ENCODE measurements around the gene LRRC4B. TPM values are rescaled to one million over a fixed set of nuclear protein-coding genes. Genes with fewer than 3 reads are reported as not detected.

Gene LRRC4B
- total and polyA plus RNA-seq, 2 of the 4 experiments (the other 2 are of a cell fraction), result 0.03 TPM; not detected in 1

DNA sequence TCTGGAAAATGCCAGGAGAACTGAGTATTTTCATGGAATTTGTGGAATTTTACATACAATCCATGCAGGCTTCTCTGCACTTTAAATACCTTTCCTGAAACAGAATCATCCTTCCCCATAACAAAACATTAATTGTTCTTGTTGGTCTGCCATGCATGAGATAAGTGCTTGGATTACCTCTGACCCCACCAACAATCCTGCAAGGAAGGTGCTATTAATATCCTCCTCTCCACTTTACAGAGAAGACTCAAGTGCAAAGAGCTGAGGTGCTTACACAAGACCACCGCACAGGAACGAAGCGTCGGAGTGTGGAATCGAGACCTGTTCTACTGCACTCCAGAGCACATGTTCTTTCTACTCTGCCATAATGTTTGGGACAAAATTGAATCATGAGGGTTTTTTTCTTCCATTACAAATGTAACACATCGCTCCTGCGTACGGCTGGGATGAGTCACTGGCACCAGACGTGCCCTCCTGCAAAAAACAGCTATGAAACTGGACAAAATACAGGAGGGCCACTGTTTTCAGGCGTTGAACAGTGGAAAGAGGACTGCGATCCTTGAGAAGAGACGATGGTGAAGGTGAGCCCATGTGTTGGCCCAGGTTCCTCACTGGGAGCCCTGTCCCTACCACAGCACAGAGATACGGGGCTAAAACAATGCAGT lies 12.9 kb upstream of the LRRC4B start:
- no peaks in the 10 kb centered on the region for H4K20me1 ChIP-seq (ENCODE audit: insufficient read depth, low read length)
- H3K9me3 ChIP-seq (ENCODE audit: control insufficient read depth, insufficient read depth, low read length), result no peaks in the 10 kb centered on the region
- H3K27ac ChIP-seq (ENCODE audit: insufficient read depth, low read length), result no peak overlapping the region
- ChIA-PET CTCF (no interaction called here), POLR2A (ENCODE audit: unreplicated experiment) (no interaction called here)
- no peak overlapping the region for H4K8ac ChIP-seq (ENCODE audit: low read depth in 2 of 2, low read length in 2 of 2)
- H3K9me1 ChIP-seq (ENCODE audit: insufficient read depth, low read length), result no peaks in the 10 kb centered on the region
- DNase-seq (no peak), ATAC-seq (ENCODE audit: low read depth) (no peak)
- no peak overlapping the region for H2AFZ ChIP-seq (replicated peaks; ENCODE audit: low read length, poor library complexity)
- H2BK15ac ChIP-seq (ENCODE audit: low read depth, low read length), result no peak overlapping the region
- intact Hi-C loops (cut with micrococcal nuclease), result no loop called here
- H2BK20ac ChIP-seq (ENCODE audit: low read depth, low read length), result no peak overlapping the region
- no peak overlapping the region for H2BK120ac ChIP-seq (ENCODE audit: low read depth, low read length)
- H4K5ac ChIP-seq (ENCODE audit: low read depth, low read length), result no peak overlapping the region
- no peak overlapping the region for H3K18ac ChIP-seq (ENCODE audit: low read depth, low read length)
- no peak overlapping the region for H3K4ac ChIP-seq (ENCODE audit: low read depth, low read length)
- H3K9ac ChIP-seq (ENCODE audit: low read depth, low read length), result no peak overlapping the region
- no peaks in the 10 kb centered on the region for H3K79me1 ChIP-seq (ENCODE audit: low read depth in 1 of 2, low read length in 2 of 2)
- no peak overlapping the region for H3K4me3 ChIP-seq (ENCODE audit: insufficient read depth, low read depth, low read length)
- no peak overlapping the region for H4K91ac ChIP-seq (ENCODE audit: insufficient read depth, low read depth, low read length)
- H2AK5ac ChIP-seq (ENCODE audit: low read depth, low read length), result no peak overlapping the region
- H3K36me3 ChIP-seq (ENCODE audit: control insufficient read depth, insufficient read depth, low read length), result no peaks in the 10 kb centered on the region
- H3K27me3 ChIP-seq (ENCODE audit: control insufficient read depth, insufficient read depth, low read length), result no peaks in the 10 kb centered on the region
- no CpG with 5 or more reads among the region's 13 CpGs for WGBS, 2 experiments (ENCODE audit: extremely low coverage in 2 of 2, insufficient read length in 1 of 2)
- H3K4me2 ChIP-seq (ENCODE audit: low read depth, low read length), result no peak overlapping the region
- TF ChIP-seq SMC3 (IDR thresholded peaks at IDR 0.05; ENCODE audit: low read depth, low read length), result no peak
- TF ChIP-seq, protein P1, sequence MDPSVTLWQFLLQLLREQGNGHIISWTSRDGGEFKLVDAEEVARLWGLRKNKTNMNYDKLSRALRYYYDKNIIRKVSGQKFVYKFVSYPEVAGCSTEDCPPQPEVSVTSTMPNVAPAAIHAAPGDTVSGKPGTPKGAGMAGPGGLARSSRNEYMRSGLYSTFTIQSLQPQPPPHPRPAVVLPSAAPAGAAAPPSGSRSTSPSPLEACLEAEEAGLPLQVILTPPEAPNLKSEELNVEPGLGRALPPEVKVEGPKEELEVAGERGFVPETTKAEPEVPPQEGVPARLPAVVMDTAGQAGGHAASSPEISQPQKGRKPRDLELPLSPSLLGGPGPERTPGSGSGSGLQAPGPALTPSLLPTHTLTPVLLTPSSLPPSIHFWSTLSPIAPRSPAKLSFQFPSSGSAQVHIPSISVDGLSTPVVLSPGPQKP (IDR thresholded peaks at IDR 0.05; ENCODE audit: borderline replicate concordance, low read depth, low read length), result no peak
- TF ChIP-seq RAD21 (IDR thresholded peaks at IDR 0.05; ENCODE audit: low read length), result no peak
- TF ChIP-seq BHLHE40 (IDR thresholded peaks at IDR 0.05; ENCODE audit: low read depth, low read length), result no peak
- TF ChIP-seq RFX5 (IDR thresholded peaks at IDR 0.05; ENCODE audit: low read depth, low read length), result no peak
- no peak for TF ChIP-seq MXI1 (IDR thresholded peaks at IDR 0.05; ENCODE audit: borderline replicate concordance, low read depth, low read length)
- TF ChIP-seq, protein P2, sequence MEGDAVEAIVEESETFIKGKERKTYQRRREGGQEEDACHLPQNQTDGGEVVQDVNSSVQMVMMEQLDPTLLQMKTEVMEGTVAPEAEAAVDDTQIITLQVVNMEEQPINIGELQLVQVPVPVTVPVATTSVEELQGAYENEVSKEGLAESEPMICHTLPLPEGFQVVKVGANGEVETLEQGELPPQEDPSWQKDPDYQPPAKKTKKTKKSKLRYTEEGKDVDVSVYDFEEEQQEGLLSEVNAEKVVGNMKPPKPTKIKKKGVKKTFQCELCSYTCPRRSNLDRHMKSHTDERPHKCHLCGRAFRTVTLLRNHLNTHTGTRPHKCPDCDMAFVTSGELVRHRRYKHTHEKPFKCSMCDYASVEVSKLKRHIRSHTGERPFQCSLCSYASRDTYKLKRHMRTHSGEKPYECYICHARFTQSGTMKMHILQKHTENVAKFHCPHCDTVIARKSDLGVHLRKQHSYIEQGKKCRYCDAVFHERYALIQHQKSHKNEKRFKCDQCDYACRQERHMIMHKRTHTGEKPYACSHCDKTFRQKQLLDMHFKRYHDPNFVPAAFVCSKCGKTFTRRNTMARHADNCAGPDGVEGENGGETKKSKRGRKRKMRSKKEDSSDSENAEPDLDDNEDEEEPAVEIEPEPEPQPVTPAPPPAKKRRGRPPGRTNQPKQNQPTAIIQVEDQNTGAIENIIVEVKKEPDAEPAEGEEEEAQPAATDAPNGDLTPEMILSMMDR (conservative IDR thresholded peaks at IDR 0.05; ENCODE audit: low read depth, low read length), result no peak
- no peak for TF ChIP-seq MAZ (IDR thresholded peaks at IDR 0.05; ENCODE audit: borderline replicate concordance, low read depth, low read length)
- TF ChIP-seq MAFK (IDR thresholded peaks at IDR 0.05; ENCODE audit: low read depth, low read length), result no peak
- no peak overlapping the region for H2AK9ac ChIP-seq (replicated peaks; ENCODE audit: low read depth, low read length, poor library complexity)
- in situ Hi-C loops (cut with MboI; ENCODE audit: low sequenced_read_pairs), result no loop called here
- H3K4me1 ChIP-seq (ENCODE audit: control insufficient read depth, insufficient read depth, low read length), result no peaks in the 10 kb centered on the region
- no peak overlapping the region for H2BK5ac ChIP-seq (ENCODE audit: low read depth, low read length, poor library complexity, severe bottlenecking)
- BruUV-seq (replicated peaks), result no TSS peak
- dilution Hi-C loops (cut with HindIII; ENCODE audit: low sequenced_read_pairs, unreplicated experiment), result no loop called here
- H3K56ac ChIP-seq (ENCODE audit: extremely low read depth, insufficient read depth, low read length), result no peak overlapping the region
- no peak overlapping the region for H3K14ac ChIP-seq (replicated peaks; ENCODE audit: low read depth, low read length)
- H3K23ac ChIP-seq (ENCODE audit: low read depth, low read length), result no peak overlapping the region

Measured in IMR-90 (cell line).